CD4-positive, alpha-beta T cell treated with Interleukin-4 for 4 hours (primary cell): ENCODE measurements around the gene CTIF.

Experiments used
- DNase-seq: peaks from one replicate; pipeline ENCODE4 v3.0.0-alpha.2; 2020

The CTIF gene

GRCh38 chr18:48689548-48689947 is 150.7 kb downstream of the CTIF start:
- DNase-seq = no peak

GRCh38 chr18:48690494-48690893 is 151.7 kb downstream of the CTIF start:
- DNase-seq = no peak

- DNase-seq = no peak
These were observed 154.2 kb downstream of the CTIF start for GRCh38 chr18:48693006-48693405.

DNA sequence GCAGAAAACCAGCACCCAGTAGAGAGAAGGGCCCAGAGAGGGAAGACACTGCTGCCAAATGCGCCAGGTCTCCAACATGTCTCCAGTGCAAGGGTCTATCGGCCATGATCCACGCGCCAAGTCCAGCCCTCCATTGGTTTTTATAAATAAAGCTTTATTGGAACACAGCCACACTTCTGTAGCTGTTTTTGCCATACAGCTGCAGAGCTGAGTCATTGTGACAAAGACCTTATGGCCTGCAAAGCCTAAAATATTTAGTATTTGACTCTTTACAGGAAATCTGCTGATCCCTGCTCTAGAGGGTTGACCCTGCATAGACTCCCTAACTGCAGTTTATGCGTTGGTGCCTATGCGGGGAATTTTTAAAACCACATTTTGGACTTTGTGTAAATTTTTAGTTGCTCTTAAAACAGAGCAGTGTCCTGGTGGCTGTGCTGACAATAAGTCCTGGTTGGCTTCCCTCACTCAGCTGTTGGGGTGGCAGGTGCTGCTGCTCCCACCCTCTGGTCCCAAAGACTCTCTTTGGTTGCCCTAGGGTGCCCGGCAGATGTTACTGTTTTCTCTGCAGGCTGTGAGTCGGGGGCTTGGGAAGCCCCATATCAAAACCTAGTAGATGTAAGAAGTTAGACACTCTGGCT is 154.9 kb downstream of the CTIF start:
- DNase-seq = no peak

- no peak for DNase-seq
These were observed 155.5 kb downstream of the CTIF start for GRCh38 chr18:48694295-48694694.

- DNase-seq = no peak
These were observed 156.8 kb downstream of the CTIF start for GRCh38 chr18:48695671-48696070.

DNA sequence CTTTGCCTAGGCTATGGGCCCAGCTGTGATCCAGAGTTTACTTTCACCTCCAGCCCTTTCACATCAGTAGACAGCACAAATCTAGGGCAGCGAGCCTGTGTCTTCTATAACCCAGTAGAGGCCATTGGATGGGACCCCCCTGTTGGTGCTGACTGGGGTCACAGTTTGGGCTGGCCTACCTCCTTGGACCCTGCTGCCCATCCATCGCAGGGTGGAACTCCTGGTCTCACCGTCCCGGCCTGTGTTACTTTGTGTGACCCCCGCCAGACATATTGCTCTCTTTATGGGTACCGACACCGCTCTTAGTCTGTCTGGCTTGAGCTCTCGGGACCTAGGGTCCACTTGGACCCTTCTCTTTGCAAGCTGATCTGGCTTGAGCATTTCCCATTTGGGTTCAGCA is 157.4 kb downstream of the CTIF start:
- no peak for DNase-seq

DNA sequence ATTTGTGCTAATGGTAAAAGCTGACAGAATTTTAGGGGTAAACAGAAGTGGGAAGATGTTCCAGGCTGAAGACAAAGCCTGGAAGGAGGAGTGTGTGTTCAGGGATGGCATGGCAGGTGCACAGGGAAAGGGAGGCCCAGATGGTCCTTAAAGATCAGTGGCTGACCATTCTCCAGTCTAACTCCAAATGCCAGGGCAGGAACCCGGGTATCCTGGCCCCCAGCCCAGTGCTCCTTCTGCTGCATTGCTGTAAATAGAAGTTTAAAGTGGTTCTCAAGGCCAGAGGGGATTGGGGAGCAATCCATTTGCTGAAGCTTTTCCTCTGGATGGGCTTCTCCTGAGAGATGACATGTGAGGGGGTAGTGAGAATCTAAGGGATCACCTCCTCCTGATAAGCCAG is 158.6 kb downstream of the CTIF start:
- DNase-seq = no peak

DNA sequence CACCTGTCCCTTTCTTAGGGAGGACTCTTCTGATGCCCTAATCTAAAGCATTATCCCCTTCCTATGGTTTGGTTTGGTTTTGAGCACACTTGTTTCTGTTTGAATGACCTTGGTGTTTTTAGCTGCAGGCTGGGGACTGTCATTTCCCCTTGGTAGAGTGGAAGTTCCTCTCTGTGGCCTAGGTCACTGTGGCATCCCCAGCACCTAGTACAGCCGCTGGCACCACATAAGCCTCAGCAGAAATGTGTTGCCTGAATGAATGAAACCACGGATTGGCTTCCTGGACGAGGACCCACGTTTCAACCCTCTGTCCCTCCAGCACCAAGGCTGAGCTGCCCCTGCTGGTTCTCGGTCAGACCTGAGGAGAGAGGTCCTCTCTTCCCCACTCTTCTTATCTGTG is 159.9 kb downstream of the CTIF start:
- DNase-seq = no peak

GRCh38 chr18:48699761-48700160 is 160.9 kb downstream of the CTIF start:
- DNase-seq = no peak

DNA sequence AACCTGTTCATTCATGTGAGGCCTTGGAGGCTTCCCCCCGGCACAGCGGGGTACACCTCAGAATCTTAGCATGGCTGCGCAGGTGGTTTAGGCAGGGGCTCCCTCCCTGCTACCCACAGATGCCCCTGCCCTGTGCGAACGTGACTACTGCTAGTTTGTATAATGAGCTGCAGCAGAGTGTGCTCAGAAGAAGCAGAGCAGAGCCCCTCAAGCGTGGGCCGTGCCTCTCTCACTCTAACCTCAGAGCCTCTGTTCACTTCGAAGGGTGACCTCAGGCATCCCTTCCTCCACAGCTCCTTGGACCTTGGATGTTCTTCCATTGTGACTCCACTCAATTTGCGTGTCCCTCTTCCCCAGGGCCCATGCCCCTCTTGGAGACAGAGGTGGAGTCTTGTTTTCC is 161.6 kb downstream of the CTIF start:
- no peak for DNase-seq

DNA sequence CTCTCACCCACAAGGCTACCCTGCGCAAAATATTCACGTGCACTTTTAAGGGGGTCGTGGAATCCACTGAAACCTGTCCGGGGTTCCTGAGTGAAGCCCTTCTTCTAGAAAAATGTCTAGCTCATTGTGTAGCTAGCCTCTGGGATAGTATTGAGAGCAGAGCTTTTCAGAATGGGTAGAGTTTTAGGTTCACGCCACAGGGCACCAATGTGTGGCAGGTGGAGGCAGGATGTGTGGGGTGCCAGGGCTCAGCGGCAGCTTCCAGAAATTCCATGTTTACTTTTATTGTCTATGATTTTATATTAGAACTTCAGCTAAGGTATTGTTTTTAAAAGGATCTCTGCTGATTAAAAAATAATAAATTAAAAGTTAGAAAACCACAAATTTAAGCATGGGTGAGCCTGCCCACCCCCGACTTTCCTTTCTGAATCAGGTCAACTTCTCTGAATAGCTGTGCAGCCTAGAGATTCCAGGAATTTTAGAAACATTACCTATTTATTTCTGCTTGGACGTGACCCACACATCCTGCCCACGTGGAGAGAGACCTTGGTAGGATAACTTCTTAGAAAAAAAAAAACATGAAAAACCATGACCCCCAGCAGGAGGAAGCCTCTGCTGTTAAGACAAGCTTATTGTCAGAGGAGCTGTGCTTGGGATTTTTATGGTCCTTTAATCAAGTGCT is 163.7 kb downstream of the CTIF start:
- no peak for DNase-seq

DNA sequence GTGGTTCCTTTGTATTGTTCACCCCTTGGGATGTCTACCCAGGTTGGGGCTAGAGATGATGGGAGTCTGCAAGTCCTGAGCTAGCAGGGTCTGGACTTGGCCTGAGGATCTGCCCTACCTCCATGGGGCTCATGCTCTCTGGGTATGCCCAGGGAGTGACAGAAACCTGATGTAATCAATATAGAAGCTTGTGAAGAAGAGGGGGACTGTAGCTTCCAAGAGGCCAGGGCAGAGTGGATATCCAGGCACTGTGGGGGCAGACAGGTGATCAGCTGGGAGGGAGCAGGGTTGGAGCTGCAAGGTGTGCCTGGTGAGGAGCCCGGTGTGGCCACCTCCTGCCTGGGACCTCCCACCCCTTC is 164.2 kb downstream of the CTIF start:
- no peak for DNase-seq

- no peak for DNase-seq
These were observed 164.6 kb downstream of the CTIF start for GRCh38 chr18:48703418-48703817.

GRCh38 chr18:48705043-48705442 is 166.2 kb downstream of the CTIF start:
- no peak for DNase-seq

DNA sequence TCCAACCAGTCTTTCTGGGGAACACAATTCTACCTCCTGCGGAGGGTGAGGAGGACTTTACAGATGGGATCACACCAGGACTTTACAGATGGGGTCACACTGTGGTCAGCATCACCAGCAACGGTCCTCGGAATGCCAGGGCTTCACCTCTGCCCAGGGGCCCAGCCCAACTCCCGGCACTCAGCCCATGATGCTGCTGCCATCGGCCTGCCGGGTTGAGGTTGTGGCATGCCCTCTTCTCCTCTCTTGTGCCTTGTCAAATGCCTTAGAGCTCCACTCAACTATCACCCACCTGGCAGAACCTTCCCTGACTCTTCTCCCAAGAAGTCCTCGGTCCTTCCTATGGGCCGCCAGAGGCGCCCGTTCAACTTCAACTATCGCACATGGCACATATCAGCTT is 166.7 kb downstream of the CTIF start:
- DNase-seq = no peak

DNA sequence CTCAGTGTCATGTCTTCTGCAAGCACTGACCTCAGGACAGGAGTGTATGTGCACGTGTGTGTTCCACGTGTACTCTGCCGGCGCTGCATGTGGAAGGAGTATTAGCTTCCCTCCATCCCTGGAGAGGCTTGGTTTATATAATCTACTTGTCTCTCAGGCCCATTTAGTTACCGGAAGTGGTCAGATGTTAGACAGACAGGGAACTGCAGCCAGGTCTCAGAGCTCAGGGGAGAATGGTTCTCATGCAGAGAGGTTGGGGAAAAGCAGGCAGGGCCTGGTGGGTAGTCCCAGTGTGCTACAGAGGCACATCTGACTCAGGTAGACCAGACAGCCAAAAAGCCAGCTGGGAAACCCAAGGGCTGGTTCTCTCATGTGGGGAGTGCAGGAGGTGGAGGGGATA is 167.9 kb downstream of the CTIF start:
- no peak for DNase-seq

DNA sequence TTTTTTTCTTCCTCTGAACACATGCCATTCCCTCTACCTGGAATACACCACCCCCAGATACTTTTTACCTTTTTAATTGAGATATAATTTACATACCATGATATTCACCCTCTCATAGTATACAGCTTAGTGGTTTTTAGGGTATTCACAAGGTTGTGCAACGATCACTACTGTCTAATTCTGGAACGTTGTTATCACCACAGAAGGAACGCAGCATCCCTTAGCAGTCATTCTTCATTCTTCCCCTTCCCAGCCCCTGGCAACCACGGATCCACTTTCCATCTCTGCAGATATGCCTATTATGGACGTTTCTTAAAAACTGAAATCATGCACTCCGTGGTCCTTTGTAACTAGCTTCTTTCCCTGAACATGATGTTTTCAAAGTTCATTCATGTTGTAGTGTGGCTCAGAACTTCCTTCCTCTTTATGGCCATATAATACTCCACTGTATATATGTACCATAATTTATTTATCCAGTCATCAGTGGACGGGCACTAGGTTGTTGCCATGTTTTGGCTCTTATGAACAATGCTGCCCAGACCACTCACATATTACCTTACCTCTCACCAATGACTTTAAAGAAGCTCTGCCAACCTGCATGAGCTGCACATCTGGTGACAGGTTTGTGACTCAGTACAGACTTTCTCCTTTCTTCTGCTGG is 168.9 kb downstream of the CTIF start:
- no peak for DNase-seq

DNA sequence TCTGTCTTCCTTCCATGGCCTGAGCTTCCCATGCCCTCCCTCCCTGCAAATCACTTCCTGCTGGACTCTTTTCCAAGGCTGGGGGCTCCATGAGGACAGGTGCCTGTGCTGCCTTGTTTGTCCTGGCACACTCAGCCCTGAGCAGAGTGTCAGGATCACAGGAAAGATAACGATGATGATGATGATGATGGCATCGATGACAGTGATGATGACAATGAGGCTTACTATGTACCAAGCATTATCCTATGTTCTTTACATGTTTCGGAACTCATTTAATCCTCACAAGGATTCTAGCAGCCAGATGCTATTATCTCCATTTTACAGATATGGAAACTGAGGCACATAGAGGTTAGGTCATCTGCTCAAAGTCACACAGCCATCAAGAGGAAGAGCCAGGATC is 170.0 kb downstream of the CTIF start:
- DNase-seq = no peak

GRCh38 chr18:48709371-48710062 is 170.7 kb downstream of the CTIF start:
- DNase-seq = no peak

- DNase-seq = peak; percentile 22
These were observed 173.0 kb downstream of the CTIF start for GRCh38 chr18:48711651-48712486.

GRCh38 chr18:48713309-48713708 is 174.5 kb downstream of the CTIF start:
- DNase-seq = no peak

- DNase-seq = no peak
These were observed 176.0 kb downstream of the CTIF start for GRCh38 chr18:48714873-48715272.
